ENCODE measurements around the gene ZDHHC17.

The ZDHHC17 gene

DNA sequence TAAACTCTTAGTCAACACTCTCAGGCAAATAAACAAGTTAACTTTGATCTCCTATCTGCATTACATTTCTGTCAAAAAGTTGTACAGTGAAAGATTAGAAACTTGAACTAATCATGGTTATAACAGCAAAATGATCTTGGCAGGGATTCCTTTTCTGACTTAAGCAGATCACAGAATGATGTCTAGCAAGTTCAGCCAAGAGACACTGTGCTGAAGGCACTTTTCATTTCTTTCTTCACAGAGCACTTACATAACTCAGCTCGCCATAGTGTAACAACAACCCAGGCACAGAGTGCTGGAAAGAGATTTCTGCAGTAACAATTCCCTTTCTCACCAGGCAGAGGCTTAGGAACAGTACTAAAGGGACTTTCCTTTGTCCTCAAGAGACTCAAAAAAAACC is 134.5 kb downstream of the ZDHHC17 start:
- DNase-seq (ENCODE audit: extremely low read depth, low read depth): no peak
- TF ChIP-seq, protein P1, sequence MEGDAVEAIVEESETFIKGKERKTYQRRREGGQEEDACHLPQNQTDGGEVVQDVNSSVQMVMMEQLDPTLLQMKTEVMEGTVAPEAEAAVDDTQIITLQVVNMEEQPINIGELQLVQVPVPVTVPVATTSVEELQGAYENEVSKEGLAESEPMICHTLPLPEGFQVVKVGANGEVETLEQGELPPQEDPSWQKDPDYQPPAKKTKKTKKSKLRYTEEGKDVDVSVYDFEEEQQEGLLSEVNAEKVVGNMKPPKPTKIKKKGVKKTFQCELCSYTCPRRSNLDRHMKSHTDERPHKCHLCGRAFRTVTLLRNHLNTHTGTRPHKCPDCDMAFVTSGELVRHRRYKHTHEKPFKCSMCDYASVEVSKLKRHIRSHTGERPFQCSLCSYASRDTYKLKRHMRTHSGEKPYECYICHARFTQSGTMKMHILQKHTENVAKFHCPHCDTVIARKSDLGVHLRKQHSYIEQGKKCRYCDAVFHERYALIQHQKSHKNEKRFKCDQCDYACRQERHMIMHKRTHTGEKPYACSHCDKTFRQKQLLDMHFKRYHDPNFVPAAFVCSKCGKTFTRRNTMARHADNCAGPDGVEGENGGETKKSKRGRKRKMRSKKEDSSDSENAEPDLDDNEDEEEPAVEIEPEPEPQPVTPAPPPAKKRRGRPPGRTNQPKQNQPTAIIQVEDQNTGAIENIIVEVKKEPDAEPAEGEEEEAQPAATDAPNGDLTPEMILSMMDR (IDR thresholded peaks at IDR 0.05; ENCODE audit: low read depth, low read length, missing control alignments): no peak
- no peak overlapping the region for H3K4me3 ChIP-seq (replicated peaks; ENCODE audit: low read depth, low read length)

DNA sequence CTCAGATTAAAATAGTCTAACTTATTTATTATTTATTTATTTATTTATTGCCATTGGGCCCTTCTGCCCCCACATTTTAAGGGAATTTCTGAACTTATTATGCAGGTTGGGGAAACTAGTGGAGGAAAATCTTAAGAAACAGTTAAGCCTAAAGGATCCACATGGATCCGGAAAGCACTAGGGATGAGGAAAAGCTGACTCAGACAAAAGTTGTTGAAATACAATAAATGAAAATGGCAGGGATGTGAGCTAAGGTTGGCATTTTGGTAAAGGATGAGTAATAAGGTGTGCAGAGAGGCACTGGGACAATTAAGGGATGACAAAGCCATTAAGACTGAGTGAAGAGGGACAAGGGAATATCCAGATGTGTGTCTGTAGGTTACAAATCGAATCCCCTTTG is 135.6 kb downstream of the ZDHHC17 start:
- DNase-seq (ENCODE audit: extremely low read depth, low read depth): no peak
- H3K4me3 ChIP-seq (replicated peaks; ENCODE audit: low read depth, low read length): no peak overlapping the region
- TF ChIP-seq, protein P1 (IDR thresholded peaks at IDR 0.05; ENCODE audit: low read depth, low read length, missing control alignments): no peak

DNA sequence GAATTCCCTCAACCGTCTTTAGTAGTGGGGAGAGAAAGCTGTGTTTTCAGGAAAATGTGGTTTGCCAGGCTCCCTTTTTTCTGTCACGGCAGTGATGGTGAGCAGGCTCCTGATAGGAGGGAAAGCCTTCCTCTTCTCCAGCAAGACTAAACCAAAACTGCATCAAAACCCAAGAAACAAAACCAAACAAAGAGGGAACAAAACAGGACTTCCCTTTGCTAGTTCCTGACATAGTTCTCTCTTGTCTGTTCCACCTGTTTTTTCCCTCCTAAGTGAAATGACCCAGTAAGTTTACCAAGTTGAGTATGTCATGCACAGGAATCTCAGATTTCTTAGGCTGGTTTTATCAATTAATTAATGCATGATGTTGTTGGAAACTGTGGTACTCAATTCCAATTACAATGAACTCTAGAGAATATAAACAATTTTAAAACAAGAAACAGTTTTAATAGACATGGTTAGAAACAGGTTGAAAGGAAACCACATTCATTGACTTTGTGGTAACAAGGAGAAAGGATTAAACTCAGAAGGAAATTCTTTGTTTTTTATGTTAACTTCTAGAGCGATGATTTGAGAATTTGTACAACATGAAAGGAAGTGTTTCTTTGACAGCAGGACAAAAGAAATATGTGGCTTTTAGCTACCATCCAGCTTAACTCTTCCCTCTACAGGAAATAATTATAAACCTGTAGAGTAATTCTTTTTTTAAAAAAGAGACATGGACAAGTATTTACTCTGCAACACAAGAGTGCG is 137.9 kb downstream of the ZDHHC17 start:
- no peak for DNase-seq (ENCODE audit: extremely low read depth, low read depth)
- TF ChIP-seq, protein P1 (IDR thresholded peaks at IDR 0.05; ENCODE audit: low read depth, low read length, missing control alignments): no peak
- H3K4me3 ChIP-seq (replicated peaks; ENCODE audit: low read depth, low read length): no peak overlapping the region

All from HFF-Myc (cell line).